Activated CD4-positive, alpha-beta T cell treated with anti-CD3 and anti-CD28 coated beads, Interleukin-2, amount 50 U/mL, for 4 hours (primary cell): ENCODE data around the gene UBE2H.
"Not testable (repeated sequence)": the region's sequence is repeated elsewhere in the genome, so short reads cannot be mapped to it uniquely, and the experiment has no call there.

Source experiments
- DNase-seq, 2 experiments: peaks; one replicate each; pipeline ENCODE4 v3.0.0-alpha.2; 2020

UBE2H gene

GRCh38 chr7:129870668-129871067 is 82.1 kb downstream of the UBE2H start:
- no peak for DNase-seq

- DNase-seq = no peak
Measured at GRCh38 chr7:129866251-129866650, 86.5 kb downstream of the UBE2H start.

- DNase-seq = no peak
Measured at GRCh38 chr7:129865925-129866201, 86.9 kb downstream of the UBE2H start.

GRCh38 chr7:129865093-129865924 is 87.5 kb downstream of the UBE2H start:
- DNase-seq = no peak

GRCh38 chr7:129864676-129865075 is 88.1 kb downstream of the UBE2H start:
- not testable (repeated sequence) for DNase-seq

- no peak for DNase-seq
Measured at GRCh38 chr7:129864042-129864441, 88.7 kb downstream of the UBE2H start.

GRCh38 chr7:129862682-129863081 is 90.1 kb downstream of the UBE2H start:
- no peak for DNase-seq

- DNase-seq = not testable (repeated sequence)
Measured at GRCh38 chr7:129860784-129861183, 92.0 kb downstream of the UBE2H start.

GRCh38 chr7:129859183-129859582 is 93.6 kb downstream of the UBE2H start:
- no peak for DNase-seq

- DNase-seq = no peak
Measured at GRCh38 chr7:129858490-129858889, 94.3 kb downstream of the UBE2H start.

GRCh38 chr7:129857313-129857712 is 95.4 kb downstream of the UBE2H start:
- no peak for DNase-seq

- no peak for DNase-seq
Measured at GRCh38 chr7:129855935-129856717, 96.6 kb downstream of the UBE2H start.

- no peak for DNase-seq
Measured at GRCh38 chr7:129855234-129855673, 97.5 kb downstream of the UBE2H start.

- DNase-seq = no peak
Measured at GRCh38 chr7:129854401-129854800, 98.4 kb downstream of the UBE2H start.

GRCh38 chr7:129853661-129854268 is 99.0 kb downstream of the UBE2H start:
- DNase-seq = no peak

- DNase-seq = no peak
Measured at GRCh38 chr7:129851809-129852208, 101.0 kb downstream of the UBE2H start.

GRCh38 chr7:129851174-129851573 is 101.6 kb downstream of the UBE2H start:
- no peak for DNase-seq

GRCh38 chr7:129848436-129848835 is 104.3 kb downstream of the UBE2H start:
- no peak for DNase-seq

GRCh38 chr7:129845972-129846327 is 106.8 kb downstream of the UBE2H start:
- DNase-seq = no peak

GRCh38 chr7:129845178-129845971 is 107.4 kb downstream of the UBE2H start:
- DNase-seq = no peak

GRCh38 chr7:129843978-129844840 is 108.6 kb downstream of the UBE2H start:
- no peak for DNase-seq

- DNase-seq = no peak
Measured at GRCh38 chr7:129843365-129843898, 109.3 kb downstream of the UBE2H start.
